NK-92 treated with Interleukin-12 subunit alpha and Interleukin-12 subunit beta, amount 100 ng/mL, for 24 hours (cell line): ENCODE results near the gene MRPL20.

Experiments
- DNase-seq: peaks from one replicate; lab custom pipeline; 2025; lab: John Stamatoyannopoulos, UW

Gene MRPL20

GRCh38 chr1:1360506-1361169 lies 46.5 kb downstream of the MRPL20 start:
- DNase-seq: no peak

- DNase-seq: no peak
Measured at GRCh38 chr1:1359664-1360468, 47.2 kb downstream of the MRPL20 start.

GRCh38 chr1:1359308-1359663 lies 47.8 kb downstream of the MRPL20 start:
- DNase-seq: no peak

- DNase-seq: no peak
Measured at GRCh38 chr1:1358433-1359271, 48.4 kb downstream of the MRPL20 start, which contains the start of gene MXRA8. Gene MXRA8, minus strand, starts transcription at chr1:1358555. Its CDS starts 51 bp downstream, at chr1:1358504.

- no peak for DNase-seq
Measured at GRCh38 chr1:1357871-1358432, 49.1 kb downstream of the MRPL20 start.

- DNase-seq: no peak
Measured at GRCh38 chr1:1356796-1357401, 50.2 kb downstream of the MRPL20 start.

GRCh38 chr1:1356166-1356795 lies 50.8 kb downstream of the MRPL20 start:
- no peak for DNase-seq

GRCh38 chr1:1355416-1355815 lies 51.7 kb downstream of the MRPL20 start:
- no peak for DNase-seq

- no peak for DNase-seq
Measured at GRCh38 chr1:1354271-1355247, 52.5 kb downstream of the MRPL20 start.

- DNase-seq: no peak
Measured at GRCh38 chr1:1353389-1354151, 53.5 kb downstream of the MRPL20 start.

GRCh38 chr1:1352786-1353388 lies 54.2 kb downstream of the MRPL20 start:
- no peak for DNase-seq
